H1 (cell line): ENCODE data around the gene VGLL4. TPM values are rescaled to one million over a fixed set of nuclear protein-coding genes. Genes with fewer than 3 reads are reported as not detected.
A peak's percentile ranks its signal among the peaks of the same experiment; 100 is the strongest.

ENCODE experiments used
- ATF3 ChIP-seq: IDR thresholded peaks from 2 replicates; pipeline ENCODE4 v1.6.1; 2011; ENCODE audit warnings: low read depth, mild to moderate bottlenecking, low read length; ENCODE audit not compliant: insufficient read depth
- EGR1 ChIP-seq: IDR thresholded peaks from 2 replicates; pipeline ENCODE4 v1.6.1; 2011; ENCODE audit warnings: low read depth, low read length, borderline replicate concordance
- EP300 ChIP-seq, 2 experiments: IDR thresholded peaks; 1 replicate in 1 of 2; 2 replicates in 1 of 2; pipeline ENCODE4 v1.6.1; 2011 to 2012; ENCODE audit warnings: low read depth in 2 of 2, low read length in 2 of 2, mild to moderate bottlenecking in 2 of 2, borderline replicate concordance in 1 of 2, inconsistent platforms in 1 of 2, moderate library complexity in 1 of 2
- FOSL1 ChIP-seq: IDR thresholded peaks from 2 replicates; pipeline ENCODE4 v1.6.1; 2011; ENCODE audit warnings: mild to moderate bottlenecking, low read depth, low read length, moderate library complexity; ENCODE audit not compliant: insufficient read depth
- KDM1A ChIP-seq: fragments of 200-600, 300-600 bp; sonication (generic); IDR thresholded peaks from 2 replicates; pipeline ENCODE4 v1.7.1; 2016; ENCODE audit warnings: mild to moderate bottlenecking, low read length, borderline replicate concordance
- NANOG ChIP-seq: IDR thresholded peaks from 2 replicates; pipeline ENCODE4 v1.6.1; 2011; ENCODE audit warnings: low read length, low read depth, mild to moderate bottlenecking, inconsistent platforms; ENCODE audit not compliant: insufficient read depth, poor library complexity, severe bottlenecking
- NRF1 ChIP-seq: IDR thresholded peaks from 2 replicates; pipeline ENCODE4 v1.6.1; 2011; ENCODE audit warnings: mild to moderate bottlenecking, low read depth, low read length, improper control_type of control experiment
- RAD21 ChIP-seq, 2 experiments: IDR thresholded peaks in 1 of 2; conservative IDR thresholded peaks in 1 of 2; 2 replicates each; pipeline ENCODE4 v1.6.1; 2011; ENCODE audit warnings: low read depth in 2 of 2, low read length in 2 of 2, improper control_type of control experiment in 1 of 2, inconsistent platforms in 1 of 2, mild to moderate bottlenecking in 1 of 2, moderate library complexity in 1 of 2
- SIRT6 ChIP-seq: IDR thresholded peaks from one replicate; pipeline ENCODE4 v1.7.1; 2012; ENCODE audit warnings: low read length, inconsistent platforms
- SIX5 ChIP-seq: IDR thresholded peaks from 2 replicates; pipeline ENCODE4 v1.6.1; 2011; ENCODE audit warnings: mild to moderate bottlenecking, low read depth, low read length
- SUZ12 ChIP-seq: fragments of 200-600 bp; sonication (generic); IDR thresholded peaks from 2 replicates; pipeline ENCODE4 v1.6.1; 2012; ENCODE audit warnings: mild to moderate bottlenecking, inconsistent platforms, low read length, moderate library complexity, mixed read lengths
- polyA plus RNA-seq, 7 experiments: library from polyadenylated mRNA; depleted of rRNA in 3 of 7; stranded (reverse) in 5 of 7; unstranded in 2 of 7; fragments of >200 nt in 5 of 7; fragments of 200-250 nt in 2 of 7; gene quantifications; 1 replicate in 5 of 7; 2 replicates in 1 of 7; 4 replicates in 1 of 7; pipeline versions ENCODE4 v1.2.1 to v1.2.3, GENCODE V29; 2011 to 2013; ENCODE audit warnings: missing spikeins in 2 of 7, mixed read lengths in 2 of 7
- total RNA-seq: library from RNA; stranded (reverse); fragmentation: NEBNext Ultra II Directional; extraction: Animal tissue kit (Norgen Biotek cat#: 25700); gene quantifications from 2 replicates; pipeline ENCODE4 v1.2.1, GENCODE V29; 2021

The VGLL4 gene
- total and polyA plus RNA-seq, 2 of the 8 experiments (the other 6 are each of a cell fraction or from before 2014, with no cell fraction given): 45.1 to 50.0 TPM

DNA sequence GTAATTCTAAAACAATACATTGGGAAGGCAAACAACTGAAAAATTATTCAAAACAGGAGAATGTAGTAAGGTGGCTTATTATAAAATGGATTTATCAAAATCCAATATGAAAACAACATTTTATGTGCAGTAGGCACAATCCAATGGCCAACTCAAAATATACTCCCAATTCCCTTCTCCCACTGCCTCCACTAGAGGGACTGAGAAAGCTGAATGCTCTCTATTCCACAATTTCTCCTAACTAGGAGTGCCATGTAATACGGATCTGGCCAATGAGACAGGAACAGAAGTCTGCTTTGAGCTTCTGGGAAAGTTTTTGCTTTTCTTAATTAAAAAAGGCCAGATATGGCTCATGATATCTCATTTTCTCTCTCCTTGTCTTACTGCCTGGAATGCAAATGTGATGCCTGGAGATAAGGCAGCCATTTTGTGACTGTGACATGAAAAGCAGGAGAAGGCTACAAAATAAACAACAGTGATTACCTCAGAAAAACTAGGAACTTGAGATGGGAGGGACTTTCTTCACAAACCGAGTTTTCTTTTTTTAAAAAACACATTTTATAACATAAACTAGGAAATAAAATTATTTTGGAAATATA, 18.8 kb upstream of the VGLL4 start (continued):
- TF ChIP-seq EGR1: no peak
- no peak for TF ChIP-seq FOSL1
- TF ChIP-seq NANOG: no peak
- TF ChIP-seq SIX5: no peak
- TF ChIP-seq NRF1: no peak
- TF ChIP-seq EP300 (IDR thresholded peaks at IDR 0.05; ENCODE audit: borderline replicate concordance in 1 of 2, low read depth in 2 of 2, low read length in 2 of 2): no peak
- no peak for TF ChIP-seq SIRT6
- no peak for TF ChIP-seq SUZ12
- no peak for TF ChIP-seq ATF3
- TF ChIP-seq KDM1A: peak; percentile 71; the same call in 1 of the 2 replicates
- TF ChIP-seq RAD21 (IDR thresholded peaks at IDR 0.05 in 1 of 2, conservative IDR thresholded peaks at IDR 0.05 in 1 of 2; ENCODE audit: low read depth in 2 of 2, low read length in 2 of 2): peak; percentile 41 to 55; a peak in 3 of 4 replicates
